ENCODE data around the gene NDUFS5.

The NDUFS5 gene

GRCh38 chr1:39084191-39084590 is 58.0 kb downstream of the NDUFS5 start:
- Histone ChIP-seq H3K4me3 (no peak overlapping the region), H3K36me3 (no peaks in the 10 kb centered on the region), H3K4me1 (peaks cover 0 to 44% (median 34%) of the 10 kb centered on the region in 4 donors), H3K9me3 (no peaks in the 10 kb centered on the region), H3K27me3 (peaks cover 0 to 12% of the 10 kb centered on the region in 2 donors), H3K27ac (no peak overlapping the region)
- intact Hi-C loops (cut with DNase I; ENCODE audit: low total_unique reads) = no loop called here
- no peak for DNase-seq
- no peak for TF ChIP-seq CTCF (IDR thresholded peaks at IDR 0.05)
